Endodermal cell (in vitro differentiated cells): Measurements from ENCODE around the gene UTP4. TPM values are rescaled to one million over a fixed set of nuclear protein-coding genes. Genes with fewer than 3 reads are reported as not detected.

Experiments used
- DNase-seq: peaks from one replicate; pipeline ENCODE4 v3.0.0-alpha.2; 2017
- H3K27ac ChIP-seq: 2 replicates; pipeline ENCODE4 v1.5.1; 2013; ENCODE audit warnings: mild to moderate bottlenecking, low read depth, low read length, moderate library complexity
- H3K27me3 ChIP-seq: 2 replicates; pipeline ENCODE4 v1.6.1; 2013; ENCODE audit warnings: mild to moderate bottlenecking, low read length, moderate library complexity; ENCODE audit not compliant: insufficient read depth, control insufficient read depth, poor library complexity, severe bottlenecking
- H3K36me3 ChIP-seq: 2 replicates; pipeline ENCODE4 v1.7.0; 2013; ENCODE audit warnings: mild to moderate bottlenecking, low read length, moderate library complexity; ENCODE audit not compliant: control insufficient read depth, insufficient read depth
- H3K4me1 ChIP-seq: one replicate; pipeline ENCODE4 v1.7.0; 2013; ENCODE audit warnings: low read length; ENCODE audit not compliant: control insufficient read depth, insufficient read depth
- H3K4me3 ChIP-seq: 2 replicates; pipeline ENCODE4 v1.5.1; 2013; ENCODE audit warnings: mild to moderate bottlenecking, low read length, moderate library complexity
- H3K9ac ChIP-seq: 2 replicates; pipeline ENCODE4 v1.6.1; 2013; ENCODE audit warnings: mild to moderate bottlenecking, low read length, moderate library complexity; ENCODE audit not compliant: poor library complexity, severe bottlenecking; ENCODE audit errors: extremely low read depth
- H3K9me3 ChIP-seq: 2 replicates; pipeline ENCODE4 v1.6.1; 2013; ENCODE audit warnings: mild to moderate bottlenecking, low read length, moderate library complexity; ENCODE audit not compliant: control insufficient read depth
- H3K27ac Mint-ChIP-seq: 2 replicates; pipeline ENCODE4 v1.8.0; 2020; ENCODE audit warnings: mixed read lengths
- H3K27me3 Mint-ChIP-seq: 2 replicates; pipeline ENCODE4 v1.8.0; 2021; ENCODE audit warnings: mild to moderate bottlenecking, mixed read lengths; ENCODE audit not compliant: insufficient read depth
- H3K36me3 Mint-ChIP-seq: 2 replicates; pipeline ENCODE4 v1.8.0; 2020; ENCODE audit warnings: low read depth, mixed read lengths
- H3K4me1 Mint-ChIP-seq: 2 replicates; pipeline ENCODE4 v1.8.0; 2020; ENCODE audit warnings: mixed read lengths
- H3K4me3 Mint-ChIP-seq: 2 replicates; pipeline ENCODE4 v1.8.0; 2020; ENCODE audit warnings: mild to moderate bottlenecking, moderate library complexity, mixed read lengths
- H3K9me3 Mint-ChIP-seq: 2 replicates; pipeline ENCODE4 v1.8.0; 2020; ENCODE audit warnings: mild to moderate bottlenecking, mixed read lengths
- WGBS, 2 experiments: methylation state at CpG; one replicate each; pipeline versions ENCODE4 v1.1.5 to v1.1.7; 2013; ENCODE audit warnings: missing lambda C conversion rate in 2 of 2, mixed read lengths in 1 of 2; ENCODE audit not compliant: insufficient coverage in 1 of 2, insufficient read length in 1 of 2; 5-methylcytosine and 5-hydroxymethylcytosine counted together
- total RNA-seq, 2 donors: library from RNA; stranded (reverse); fragmentation: NEBNext Ultra II Directional in 1 of 2; extraction: Animal tissue kit (Norgen Biotek cat#: 25700) in 1 of 2; gene quantifications; 2 replicates in 1 of 2; 3 replicates in 1 of 2; pipeline ENCODE4 v1.2.1, GENCODE V29; 2021
- TF ChIP-seq, protein P1 (sequence below): fragments of 200-600 bp; sonication (generic); conservative IDR thresholded peaks from 2 replicates; pipeline ENCODE4 v1.5.0; 2021; ENCODE audit warnings: antibody characterized with exemption, mild to moderate bottlenecking

UTP4 gene
- total RNA-seq, 2 donors from 2014 or later: 44.1 to 45.3 TPM

DNA sequence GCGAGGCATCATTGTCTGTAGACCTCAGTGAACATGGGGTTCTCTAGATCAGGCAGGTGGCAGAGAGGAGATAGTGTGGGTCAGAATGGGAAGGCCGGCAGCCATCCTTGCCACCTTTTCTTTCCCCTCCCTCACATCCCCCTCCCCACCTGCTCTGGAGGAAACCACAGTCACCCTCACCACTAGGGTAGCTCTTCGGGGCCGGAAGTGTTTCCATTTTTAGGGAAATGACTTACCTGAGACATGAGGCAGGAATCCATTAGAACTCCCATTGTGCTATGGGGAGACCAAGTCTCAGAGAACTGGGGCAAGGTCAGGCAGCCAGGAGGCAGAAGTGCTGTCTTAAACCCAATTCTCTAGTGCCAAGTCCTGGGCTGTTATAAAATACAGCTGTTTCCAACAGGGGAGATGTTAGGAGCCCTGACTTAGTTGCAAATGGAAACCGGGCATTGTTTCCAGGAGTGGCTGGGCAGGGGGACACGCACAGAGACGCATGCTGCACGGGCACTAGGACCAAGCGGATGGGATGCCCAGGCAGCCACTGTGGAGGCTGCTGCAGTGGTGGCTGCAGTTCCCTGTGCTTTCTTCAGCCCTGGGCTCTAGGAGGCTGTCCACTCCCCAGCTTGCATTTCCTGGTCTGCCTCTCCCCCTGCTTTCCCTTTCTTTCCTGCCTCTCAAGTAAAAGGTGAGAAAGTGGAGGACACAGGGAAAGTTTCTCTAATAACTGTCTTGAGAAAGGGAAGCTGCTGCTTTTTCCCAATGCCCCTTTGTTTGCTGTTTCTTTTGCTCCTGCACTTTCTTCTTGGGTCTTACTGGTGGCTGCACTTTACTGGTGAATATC lies 24.2 kb upstream of the UTP4 start:
- peak overlapping the region; percentile 69 for H3K4me3 ChIP-seq
- peak overlapping the region; percentile 70 for H3K4me3 Mint-ChIP-seq
- H3K4me1 Mint-ChIP-seq: peaks cover 23% of the 10 kb centered on the region
- peaks cover 18% of the 10 kb centered on the region for H3K36me3 Mint-ChIP-seq
- no peak overlapping the region for H3K27ac ChIP-seq
- no peaks in the 10 kb centered on the region for H3K9me3 ChIP-seq
- WGBS, 2 experiments: 24 to 42% methylated on average over 5 to 9 of the region's 9 CpGs
- no peak overlapping the region for H3K27ac Mint-ChIP-seq
- no peak overlapping the region for H3K9ac ChIP-seq
- peak; percentile 83 for DNase-seq
- TF ChIP-seq, protein P1, sequence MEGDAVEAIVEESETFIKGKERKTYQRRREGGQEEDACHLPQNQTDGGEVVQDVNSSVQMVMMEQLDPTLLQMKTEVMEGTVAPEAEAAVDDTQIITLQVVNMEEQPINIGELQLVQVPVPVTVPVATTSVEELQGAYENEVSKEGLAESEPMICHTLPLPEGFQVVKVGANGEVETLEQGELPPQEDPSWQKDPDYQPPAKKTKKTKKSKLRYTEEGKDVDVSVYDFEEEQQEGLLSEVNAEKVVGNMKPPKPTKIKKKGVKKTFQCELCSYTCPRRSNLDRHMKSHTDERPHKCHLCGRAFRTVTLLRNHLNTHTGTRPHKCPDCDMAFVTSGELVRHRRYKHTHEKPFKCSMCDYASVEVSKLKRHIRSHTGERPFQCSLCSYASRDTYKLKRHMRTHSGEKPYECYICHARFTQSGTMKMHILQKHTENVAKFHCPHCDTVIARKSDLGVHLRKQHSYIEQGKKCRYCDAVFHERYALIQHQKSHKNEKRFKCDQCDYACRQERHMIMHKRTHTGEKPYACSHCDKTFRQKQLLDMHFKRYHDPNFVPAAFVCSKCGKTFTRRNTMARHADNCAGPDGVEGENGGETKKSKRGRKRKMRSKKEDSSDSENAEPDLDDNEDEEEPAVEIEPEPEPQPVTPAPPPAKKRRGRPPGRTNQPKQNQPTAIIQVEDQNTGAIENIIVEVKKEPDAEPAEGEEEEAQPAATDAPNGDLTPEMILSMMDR: peak; percentile 39
- H3K27me3 Mint-ChIP-seq: peaks cover 53% of the 10 kb centered on the region
- no peaks in the 10 kb centered on the region for H3K36me3 ChIP-seq
- H3K9me3 Mint-ChIP-seq: no peaks in the 10 kb centered on the region
- H3K4me1 ChIP-seq: no peaks in the 10 kb centered on the region
- peaks cover 42% of the 10 kb centered on the region for H3K27me3 ChIP-seq

DNA sequence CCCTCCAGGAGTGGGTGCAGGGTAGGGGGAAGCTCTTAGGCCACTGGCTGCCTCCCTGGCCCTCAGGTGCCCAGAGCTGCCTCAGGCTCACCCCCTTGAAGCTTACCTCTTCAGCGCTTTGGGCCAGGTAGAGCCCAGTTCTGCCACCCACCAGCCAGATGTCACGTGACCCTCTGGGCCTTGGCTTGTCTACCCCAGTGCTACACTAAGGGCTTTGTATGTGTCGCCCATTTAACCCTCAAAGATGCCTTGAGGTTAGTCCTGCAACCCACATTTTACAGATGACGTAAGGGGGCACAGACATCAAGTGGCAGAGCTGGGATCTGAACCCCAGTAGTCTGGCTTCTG lies 23.6 kb upstream of the UTP4 start:
- Mint-ChIP-seq H3K4me3 (no peak overlapping the region), H3K36me3 (peaks cover 18% of the 10 kb centered on the region), H3K27me3 (peaks cover 47% of the 10 kb centered on the region), H3K27ac (no peak overlapping the region), H3K4me1 (peaks cover 26% of the 10 kb centered on the region), H3K9me3 (no peaks in the 10 kb centered on the region)
- H3K9me3 ChIP-seq: no peaks in the 10 kb centered on the region
- peaks cover 37% of the 10 kb centered on the region for H3K27me3 ChIP-seq
- H3K27ac ChIP-seq: no peak overlapping the region
- 84 to 90% methylated on average over 4 of the region's 4 CpGs for WGBS, 2 experiments
- no peak overlapping the region for H3K4me3 ChIP-seq
- H3K4me1 ChIP-seq: no peaks in the 10 kb centered on the region
- TF ChIP-seq, protein P1: no peak
- no peak overlapping the region for H3K9ac ChIP-seq
- H3K36me3 ChIP-seq: no peaks in the 10 kb centered on the region
- DNase-seq: no peak

DNA sequence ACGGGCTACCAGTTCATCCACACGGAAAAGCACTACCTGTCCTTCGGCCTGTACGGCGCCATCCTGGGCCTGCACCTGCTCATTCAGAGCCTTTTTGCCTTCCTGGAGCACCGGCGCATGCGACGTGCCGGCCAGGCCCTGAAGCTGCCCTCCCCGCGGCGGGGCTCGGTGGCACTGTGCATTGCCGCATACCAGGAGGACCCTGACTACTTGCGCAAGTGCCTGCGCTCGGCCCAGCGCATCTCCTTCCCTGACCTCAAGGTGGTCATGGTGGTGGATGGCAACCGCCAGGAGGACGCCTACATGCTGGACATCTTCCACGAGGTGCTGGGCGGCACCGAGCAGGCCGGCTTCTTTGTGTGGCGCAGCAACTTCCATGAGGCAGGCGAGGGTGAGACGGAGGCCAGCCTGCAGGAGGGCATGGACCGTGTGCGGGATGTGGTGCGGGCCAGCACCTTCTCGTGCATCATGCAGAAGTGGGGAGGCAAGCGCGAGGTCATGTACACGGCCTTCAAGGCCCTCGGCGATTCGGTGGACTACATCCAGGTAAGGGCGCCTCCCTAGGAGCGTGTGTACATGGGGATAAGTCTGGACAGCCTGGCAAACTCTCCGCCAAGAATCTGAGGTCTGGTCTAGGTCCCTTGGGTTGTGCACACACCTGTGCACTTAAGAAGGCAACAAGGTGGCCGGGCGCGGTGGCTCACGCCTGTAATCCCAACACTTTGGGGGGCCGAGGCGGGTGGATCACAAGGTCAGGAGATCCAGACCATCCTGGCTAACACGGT lies 22.8 kb upstream of the UTP4 start:
- Mint-ChIP-seq H3K36me3 (peaks cover 22% of the 10 kb centered on the region), H3K27me3 (peaks cover 42% of the 10 kb centered on the region), H3K4me3 (no peak overlapping the region), H3K9me3 (no peaks in the 10 kb centered on the region), H3K27ac (no peak overlapping the region), H3K4me1 (peaks cover 28% of the 10 kb centered on the region)
- no peaks in the 10 kb centered on the region for H3K9me3 ChIP-seq
- no peak overlapping the region for H3K9ac ChIP-seq
- no peak overlapping the region for H3K27ac ChIP-seq
- WGBS, 2 experiments: 95% methylated on average over 33 to 45 of the region's 48 CpGs
- DNase-seq: peak; percentile 40
- peaks cover 31% of the 10 kb centered on the region for H3K27me3 ChIP-seq
- TF ChIP-seq, protein P1: no peak
- H3K4me1 ChIP-seq: peaks cover 5% of the 10 kb centered on the region
- H3K36me3 ChIP-seq: peaks cover 2% of the 10 kb centered on the region
- H3K4me3 ChIP-seq: no peak overlapping the region
